Hematopoietic multipotent progenitor cell (in vitro differentiated cells): ENCODE measurements around the gene CYP17A1. TPM values are rescaled to one million over a fixed set of nuclear protein-coding genes. Genes with fewer than 3 reads are reported as not detected.

Experiments used
- small RNA-seq: library from RNA; depleted of rRNA; stranded (forward); fragments of <200 nt; gene quantifications from one replicate; pipeline ENCODE3, GENCODE V24; 2012
- total RNA-seq: library from RNA; depleted of rRNA; stranded (reverse); fragments of >200 nt; gene quantifications from one replicate; pipeline ENCODE4 v1.2.3, GENCODE V29; 2012

The CYP17A1 gene
- total RNA-seq, 1 donor = not detected

Small RNA genes within 50 kb of the gene (small RNA-seq; reads per million reads assigned to genes)
- gene AS3MT (not detected), gene RF00026 (not detected), gene RNU6-1231P (not detected)

Other genes with a start within 250 kb of the CYP17A1 start
- 65.7 TPM for gene TRIM8, start 192.9 kb downstream of the CYP17A1 start, total RNA-seq
- gene ARL3, start 123.0 kb downstream of the CYP17A1 start, total RNA-seq = 1.1 TPM
- 14.5 TPM for gene SFXN2, start 122.8 kb downstream of the CYP17A1 start, total RNA-seq
- gene WBP1L, start 93.5 kb downstream of the CYP17A1 start, total RNA-seq = 53.3 TPM
- 14.3 TPM for gene BORCS7, start 16.8 kb upstream of the CYP17A1 start, total RNA-seq
- gene AS3MT, start 32.1 kb upstream of the CYP17A1 start, total RNA-seq = under 0.01 TPM
- gene CNNM2, start 80.9 kb upstream of the CYP17A1 start, total RNA-seq = 21.8 TPM